ENCODE results near the gene MSI2. TPM values are rescaled to one million over a fixed set of nuclear protein-coding genes. Genes with fewer than 3 reads are reported as not detected.

The MSI2 gene
- total RNA-seq, 4 donors from 2014 or later: 14.9 to 24.4 (median 19.8) TPM

- DNase-seq (ENCODE audit: low spot score) (no peak), ATAC-seq (ENCODE audit: low FRiP score) (no peak)
- TF ChIP-seq, protein P1, sequence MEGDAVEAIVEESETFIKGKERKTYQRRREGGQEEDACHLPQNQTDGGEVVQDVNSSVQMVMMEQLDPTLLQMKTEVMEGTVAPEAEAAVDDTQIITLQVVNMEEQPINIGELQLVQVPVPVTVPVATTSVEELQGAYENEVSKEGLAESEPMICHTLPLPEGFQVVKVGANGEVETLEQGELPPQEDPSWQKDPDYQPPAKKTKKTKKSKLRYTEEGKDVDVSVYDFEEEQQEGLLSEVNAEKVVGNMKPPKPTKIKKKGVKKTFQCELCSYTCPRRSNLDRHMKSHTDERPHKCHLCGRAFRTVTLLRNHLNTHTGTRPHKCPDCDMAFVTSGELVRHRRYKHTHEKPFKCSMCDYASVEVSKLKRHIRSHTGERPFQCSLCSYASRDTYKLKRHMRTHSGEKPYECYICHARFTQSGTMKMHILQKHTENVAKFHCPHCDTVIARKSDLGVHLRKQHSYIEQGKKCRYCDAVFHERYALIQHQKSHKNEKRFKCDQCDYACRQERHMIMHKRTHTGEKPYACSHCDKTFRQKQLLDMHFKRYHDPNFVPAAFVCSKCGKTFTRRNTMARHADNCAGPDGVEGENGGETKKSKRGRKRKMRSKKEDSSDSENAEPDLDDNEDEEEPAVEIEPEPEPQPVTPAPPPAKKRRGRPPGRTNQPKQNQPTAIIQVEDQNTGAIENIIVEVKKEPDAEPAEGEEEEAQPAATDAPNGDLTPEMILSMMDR (IDR thresholded peaks at IDR 0.05): no peak
Measured at GRCh38 chr17:57406131-57406980, 150.0 kb downstream of the MSI2 start.

- TF ChIP-seq, protein P1 (IDR thresholded peaks at IDR 0.05): no peak
- ATAC-seq (ENCODE audit: low FRiP score): no peak
- no peak for DNase-seq (ENCODE audit: low spot score)
Measured at GRCh38 chr17:57406981-57407286, 150.6 kb downstream of the MSI2 start.

DNA sequence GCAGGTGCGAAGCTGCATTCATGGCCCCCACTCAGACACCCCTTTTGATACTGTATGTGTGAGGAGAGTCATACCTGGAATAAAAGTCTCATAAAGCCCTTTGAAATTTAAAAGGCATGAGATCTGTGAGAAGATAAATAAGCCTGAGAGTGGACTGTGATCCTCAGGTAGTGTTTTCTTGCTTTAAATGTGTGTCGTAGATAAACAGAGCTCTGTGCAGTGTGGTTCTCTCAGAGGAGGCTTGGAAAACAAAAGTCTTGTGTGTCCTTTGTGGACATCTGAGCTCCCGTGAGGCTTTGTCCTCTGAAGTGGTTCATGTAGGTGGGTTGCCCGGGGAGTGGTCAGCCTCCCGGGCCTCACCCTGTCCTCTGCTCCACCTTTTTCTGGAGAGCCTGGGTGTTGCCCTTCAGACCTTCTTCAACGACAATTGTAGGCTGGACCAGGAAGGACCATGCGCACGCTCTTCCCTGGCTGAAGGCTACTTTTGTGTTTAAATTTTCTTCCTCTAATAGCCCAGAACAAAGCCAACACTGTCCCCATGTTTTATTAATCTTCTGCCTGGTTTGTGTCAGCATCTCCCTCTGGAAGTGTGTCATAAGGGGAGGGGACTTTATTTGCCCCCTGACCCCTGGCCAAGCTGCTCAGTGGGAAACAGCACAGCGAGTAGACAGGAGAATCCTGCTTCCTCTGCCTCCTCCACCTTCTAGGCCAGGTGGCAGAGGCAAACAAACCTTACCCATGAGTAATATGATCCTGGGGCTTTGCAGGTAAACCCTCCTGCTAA is 151.2 kb downstream of the MSI2 start:
- TF ChIP-seq, protein P1 (IDR thresholded peaks at IDR 0.05): no peak
- DNase-seq (ENCODE audit: low spot score) (no peak), ATAC-seq (ENCODE audit: low FRiP score) (no peak)

DNA sequence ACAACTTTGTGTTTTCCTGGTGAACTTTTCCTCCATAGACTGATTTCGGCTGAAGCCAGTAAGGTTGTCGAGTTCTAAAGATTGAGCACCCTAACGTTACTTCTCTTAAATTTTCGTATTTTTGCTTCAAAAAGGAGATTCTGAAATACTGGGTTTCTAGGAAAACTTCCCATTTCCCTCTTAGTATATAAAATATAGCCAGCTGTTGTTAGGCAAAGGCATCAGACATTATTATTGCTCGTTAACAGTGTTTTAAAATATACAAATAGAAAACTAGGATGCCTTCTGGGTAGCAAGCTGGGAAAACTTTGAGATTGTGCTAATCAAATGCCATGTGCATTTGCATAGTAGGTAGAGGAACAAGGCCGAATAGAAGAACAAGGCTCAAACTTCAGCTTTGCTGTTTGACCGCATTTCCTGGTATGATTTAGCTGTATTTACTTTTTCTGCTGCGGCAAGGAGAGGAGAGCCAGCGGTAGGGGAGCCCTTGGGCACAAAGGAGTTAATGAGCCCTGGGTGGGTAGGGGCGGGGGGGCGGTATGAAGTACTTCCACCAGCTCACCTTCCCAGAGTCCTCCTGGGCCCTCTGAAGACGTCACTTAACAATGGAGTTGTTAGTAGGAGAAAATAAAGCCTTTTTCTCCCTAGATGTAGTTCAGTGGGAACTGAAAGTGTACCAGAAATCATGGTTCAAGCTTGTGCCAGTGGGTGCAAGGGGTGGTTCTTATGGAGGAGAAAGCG is 151.9 kb downstream of the MSI2 start:
- DNase-seq (ENCODE audit: low spot score): no peak
- TF ChIP-seq, protein P1 (IDR thresholded peaks at IDR 0.05): no peak
- no peak for ATAC-seq (ENCODE audit: low FRiP score)

DNA sequence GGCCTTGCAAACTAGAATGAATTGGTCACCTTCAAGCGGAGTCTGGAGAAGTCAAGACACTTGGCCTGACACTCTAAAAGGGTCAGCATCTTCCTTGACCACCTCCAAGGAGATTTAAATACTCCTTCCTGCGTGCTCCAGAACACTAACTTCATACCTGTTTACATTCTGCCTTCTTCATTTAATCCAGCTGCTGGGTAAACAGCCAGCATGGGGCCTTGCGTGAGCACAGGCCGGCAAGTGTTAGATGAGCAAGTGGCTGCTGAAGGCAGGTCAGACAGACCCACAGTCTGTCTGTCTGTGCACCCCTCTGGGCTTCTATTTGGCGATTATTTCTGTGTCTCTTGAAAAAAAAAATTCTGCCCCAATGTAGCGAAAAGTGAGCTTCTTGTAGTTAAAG is 153.8 kb downstream of the MSI2 start:
- ATAC-seq (ENCODE audit: low FRiP score): no peak
- DNase-seq (ENCODE audit: low spot score): no peak
- TF ChIP-seq, protein P1 (IDR thresholded peaks at IDR 0.05): no peak

DNA sequence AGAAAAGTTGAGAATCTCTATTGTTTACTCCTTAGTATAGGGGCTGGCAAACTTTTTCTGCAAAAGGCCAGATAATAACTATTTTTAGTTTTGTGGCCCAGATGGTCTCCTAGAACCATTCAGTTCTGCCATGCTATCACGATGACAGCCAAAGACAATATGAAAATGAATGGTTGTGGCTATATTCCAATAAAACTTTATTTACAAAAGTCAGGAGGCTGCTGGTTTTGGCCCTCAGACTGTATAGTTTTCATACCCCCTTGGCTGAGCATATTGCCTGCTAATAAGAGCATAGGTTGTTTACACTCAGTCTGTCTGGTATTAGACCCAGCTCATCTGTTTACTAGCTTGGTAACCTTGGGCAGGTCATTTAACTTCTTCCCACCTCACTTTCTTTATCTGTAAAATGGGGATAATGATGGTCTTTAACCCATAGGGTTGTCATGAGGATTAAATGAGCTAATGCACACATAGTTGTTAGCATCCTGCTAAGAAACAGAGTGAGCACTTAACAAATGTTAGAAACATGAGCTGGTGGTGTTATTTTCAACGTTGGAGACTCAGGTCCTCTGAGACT is 156.3 kb downstream of the MSI2 start:
- TF ChIP-seq, protein P1 (IDR thresholded peaks at IDR 0.05): no peak
- DNase-seq (ENCODE audit: low spot score) (no peak), ATAC-seq (ENCODE audit: low FRiP score) (no peak)
